IMR-90 (cell line): ENCODE data around the gene MYL6. TPM values are rescaled to one million over a fixed set of nuclear protein-coding genes. Genes with fewer than 3 reads are reported as not detected.

Source experiments
- CTCF ChIP-seq: conservative IDR thresholded peaks from 2 replicates; pipeline ENCODE4 v1.5.1; 2012; ENCODE audit warnings: mild to moderate bottlenecking, low read depth, low read length, improper control_type of control experiment
- RCOR1 ChIP-seq: IDR thresholded peaks from 2 replicates; pipeline ENCODE4 v1.6.1; 2012; ENCODE audit warnings: mild to moderate bottlenecking, low read length, improper control_type of control experiment; ENCODE audit not compliant: insufficient replicate concordance
- polyA plus RNA-seq, 3 experiments: library from polyadenylated mRNA; depleted of rRNA; stranded (reverse); fragments of >200 nt; gene quantifications; 2 replicates each; pipeline ENCODE4 v1.2.3, GENCODE V29; 2012; ENCODE audit warnings: low replicate concordance in 1 of 3
- total RNA-seq: library from RNA; depleted of rRNA; stranded (reverse); fragments of >200 nt; gene quantifications from 2 replicates; pipeline ENCODE4 v1.2.3, GENCODE V29; 2012

The MYL6 gene
- total and polyA plus RNA-seq, 2 of the 4 experiments (the other 2 are of a cell fraction): 4,816 to 6,979 TPM

- TF ChIP-seq CTCF: no peak
- TF ChIP-seq RCOR1: no peak
Measured at GRCh38 chr12:56152756-56153677, 5.1 kb upstream of the MYL6 start (continued).
